Small intestine (tissue), 16 donors: ENCODE results near the gene PSG4. TPM values are rescaled to one million over a fixed set of nuclear protein-coding genes. Genes with fewer than 3 reads are reported as not detected.
"Not testable (repeated sequence)": the region's sequence is repeated elsewhere in the genome, so short reads cannot be mapped to it uniquely, and the experiment has no call there.

Experiments
- DNase-seq, 2 donors: peaks; one replicate each; pipeline versions ENCODE4 v3.0.0 to v3.0.0-alpha.2; 2013
- FAIRE-seq: peaks from 2 replicates; lab custom pipeline; 2012; peaks lifted over from hg19 to GRCh38; lab: Jason Lieb, UNC
- H3K27ac ChIP-seq, 3 donors: one replicate each; pipeline ENCODE4 v1.5.1; 2013; ENCODE audit warnings: low read length in 2 of 3, mild to moderate bottlenecking in 2 of 3, control low read depth in 1 of 3, inconsistent platforms in 1 of 3, low read depth in 1 of 3, moderate library complexity in 1 of 3
- H3K27me3 ChIP-seq, 3 donors: one replicate each; pipeline ENCODE4 v1.6.1; 2013; ENCODE audit warnings: low read length in 3 of 3, inconsistent platforms in 1 of 3; ENCODE audit not compliant: control insufficient read depth in 3 of 3, insufficient read depth in 3 of 3
- H3K36me3 ChIP-seq, 3 donors: one replicate each; pipeline ENCODE4 v1.6.1; 2013; ENCODE audit warnings: low read length in 3 of 3, inconsistent platforms in 1 of 3, low read depth in 1 of 3, mild to moderate bottlenecking in 1 of 3, moderate library complexity in 1 of 3; ENCODE audit not compliant: control insufficient read depth in 3 of 3, insufficient read depth in 2 of 3
- H3K4me1 ChIP-seq, 3 donors: one replicate each; pipeline ENCODE4 v1.6.1; 2013; ENCODE audit warnings: low read length in 2 of 3, inconsistent platforms in 1 of 3, low read depth in 1 of 3, mild to moderate bottlenecking in 1 of 3, moderate library complexity in 1 of 3; ENCODE audit not compliant: control insufficient read depth in 3 of 3, insufficient read depth in 2 of 3
- H3K4me3 ChIP-seq, 3 donors: one replicate each; pipeline ENCODE4 v1.5.1; 2013; ENCODE audit warnings: low read length in 3 of 3, control low read depth in 1 of 3, inconsistent platforms in 1 of 3, low read depth in 1 of 3, mild to moderate bottlenecking in 1 of 3, moderate library complexity in 1 of 3
- H3K9me3 ChIP-seq, 2 donors: one replicate each; pipeline ENCODE4 v1.6.1; 2013; ENCODE audit warnings: low read depth in 1 of 2, low read length in 1 of 2; ENCODE audit not compliant: control insufficient read depth in 2 of 2, insufficient read depth in 1 of 2
- WGBS, 3 donors: extraction: QIAGEN DNeasy Blood & Tissue Kit; methylation state at CpG; one replicate each; pipeline ENCODE4 v1.1.7; 2013; 5-methylcytosine and 5-hydroxymethylcytosine counted together
- long read RNA-seq, 10 donors: transcript quantifications; one replicate each; lab custom pipeline, GENCODE V29; 2026
- polyA plus RNA-seq, 4 donors: library from polyadenylated mRNA; stranded (reverse) in 3 of 4; unstranded in 1 of 4; fragments of 200-250 nt in 3 of 4; fragments of 120-200 nt in 1 of 4; gene quantifications; one replicate each; pipeline versions ENCODE4 v1.2.1 to v1.2.3, GENCODE V29; 2013
- donor health status: healthy with polysubstance abuse.
- donor health status: control.
- donor health status: control.
- donor health status: Bipolar disorder and iron deficiency.
- donor health status: healthy.

PSG4 gene
- polyA plus RNA-seq: under 1 TPM in 1 of 4 donors, not detected in 3; 0.12 TPM
- long read RNA-seq, donor 1: 0 reads
- long read RNA-seq, donor 2: 0 reads
- long read RNA-seq, donor 3: 0 reads
- long read RNA-seq, donor 4: 0 reads
- long read RNA-seq, donor 5: 0 reads
- long read RNA-seq, donor 6: 0 reads
- long read RNA-seq, donor 7: 0 reads
- long read RNA-seq, donor 8: 0 reads
- long read RNA-seq, donor 9: 0 reads
- long read RNA-seq, donor 10: 0 reads

GRCh38 chr19:43205471-43206105 is at the start of gene PSG4:
TSS of gene PSG4 (minus strand) at chr19:43205638. CDS start at chr19:43205536, 102 bp downstream.
- 47 to 61% (median 49%) methylated on average over 7 to 9 of the region's 9 CpGs for WGBS, 3 donors
- H3K4me1 ChIP-seq, FAIRE-seq, H3K36me3 ChIP-seq, H3K4me3 ChIP-seq, H3K9me3 ChIP-seq, H3K27ac ChIP-seq, H3K27me3 ChIP-seq, DNase-seq: not testable (repeated sequence)

GRCh38 chr19:43251428-43251827 is 46.0 kb upstream of the PSG4 start:
- not testable (repeated sequence) for H3K4me3 ChIP-seq, FAIRE-seq, H3K27me3 ChIP-seq, H3K9me3 ChIP-seq, H3K4me1 ChIP-seq, H3K36me3 ChIP-seq, DNase-seq, H3K27ac ChIP-seq
- 14 to 35% (median 18%) methylated on average over 1 of the region's 1 CpG for WGBS, 3 donors

- DNase-seq, H3K27me3 ChIP-seq, H3K36me3 ChIP-seq, H3K4me3 ChIP-seq, H3K9me3 ChIP-seq, FAIRE-seq, H3K27ac ChIP-seq, H3K4me1 ChIP-seq: not testable (repeated sequence)
- WGBS, 3 donors: 52 to 62% (median 58%) methylated on average over 3 to 4 of the region's 5 CpGs
Measured at GRCh38 chr19:43250296-43250695, 44.9 kb upstream of the PSG4 start.

GRCh38 chr19:43248635-43249002 is 43.2 kb upstream of the PSG4 start:
- H3K4me3 ChIP-seq, H3K4me1 ChIP-seq, H3K27ac ChIP-seq, DNase-seq, FAIRE-seq, H3K27me3 ChIP-seq, H3K9me3 ChIP-seq, H3K36me3 ChIP-seq: not testable (repeated sequence)
- 61 to 85% (median 67%) methylated on average over 1 of the region's 1 CpG for WGBS, 3 donors

- not testable (repeated sequence) for H3K4me3 ChIP-seq, H3K27me3 ChIP-seq, H3K36me3 ChIP-seq, H3K4me1 ChIP-seq, H3K27ac ChIP-seq, H3K9me3 ChIP-seq, FAIRE-seq, DNase-seq
- WGBS, 3 donors: 80 to 87% (median 84%) methylated on average over 12 to 13 of the region's 13 CpGs
Measured at GRCh38 chr19:43247243-43247880, 41.9 kb upstream of the PSG4 start.

GRCh38 chr19:43245848-43246247 is 40.4 kb upstream of the PSG4 start:
- H3K9me3 ChIP-seq, FAIRE-seq, H3K27me3 ChIP-seq, H3K36me3 ChIP-seq, DNase-seq, H3K4me3 ChIP-seq, H3K27ac ChIP-seq, H3K4me1 ChIP-seq: not testable (repeated sequence)
- WGBS, 3 donors: 79 to 100% (median 90%) methylated on average over 1 to 2 of the region's 3 CpGs

- not testable (repeated sequence) for H3K27ac ChIP-seq
Measured at GRCh38 chr19:43242211-43242610, 36.8 kb upstream of the PSG4 start.

GRCh38 chr19:43238213-43238612 is 32.8 kb upstream of the PSG4 start:
- not testable (repeated sequence) for H3K4me1 ChIP-seq, H3K4me3 ChIP-seq, H3K27ac ChIP-seq, H3K36me3 ChIP-seq, DNase-seq, H3K9me3 ChIP-seq, H3K27me3 ChIP-seq, FAIRE-seq
- 64 to 81% (median 77%) methylated on average over 3 to 4 of the region's 4 CpGs for WGBS, 3 donors

More at GRCh38 chr19:43242211-43242610, 36.8 kb upstream of the PSG4 start:
- not testable (repeated sequence) for H3K36me3 ChIP-seq, H3K27me3 ChIP-seq, DNase-seq, H3K4me3 ChIP-seq, FAIRE-seq, H3K4me1 ChIP-seq, H3K9me3 ChIP-seq
- WGBS, 3 donors: 83 to 89% (median 86%) methylated on average over 2 of the region's 2 CpGs
